RWPE1 (cell line): ENCODE results near the gene STK32B.

Experiments
- CTCF ChIA-PET: fragments of 350-600 bp; sonication (Branson Sonifier 250); formaldehyde crosslinking; extraction: SDS; loops from one replicate; lab custom pipeline; 2021; lab: Yijun Ruan, JAX
- POLR2A ChIA-PET: fragments of 400-600 bp; formaldehyde crosslinking; extraction: SDS; loops from one replicate; lab custom pipeline; 2020; ENCODE audit warnings: antibody characterized with exemption; ENCODE audit not compliant: low non-redundant PET; lab: Yijun Ruan, JAX
- DNase-seq: peaks from one replicate; pipeline ENCODE4 v3.0.0; 2012; ENCODE audit warnings: low spot score
- H3K27ac ChIP-seq: fragments of 450-650 bp; 2 replicates; pipeline ENCODE4 v1.5.1; 2017
- CTCF ChIP-seq: fragments of 450-650 bp; conservative IDR thresholded peaks from 2 replicates; pipeline ENCODE4 v1.5.1; 2017; ENCODE audit warnings: low read depth, mild to moderate bottlenecking

STK32B gene

GRCh38 chr4:5019274-5019673, 32.0 kb upstream of the STK32B start, which contains the start of gene CYTL1:
CYTL1 (minus strand) TSS chr4:5019458; CDS start chr4:5019445, 13 bp downstream.
- DNase-seq, result no peak
- ChIA-PET CTCF (no interaction called here), POLR2A (no interaction called here)
- TF ChIP-seq CTCF, result no peak
- H3K27ac ChIP-seq, result no peak within 1 kb of the TSS

GRCh38 chr4:5019796-5020195, 31.5 kb upstream of the STK32B start:
- no peak for TF ChIP-seq CTCF
- POLR2A ChIA-PET, result no interaction called here
- H3K27ac ChIP-seq, result no peak overlapping the region
- DNase-seq, result no peak
- CTCF ChIA-PET, result no interaction called here

- DNase-seq, result no peak
- ChIA-PET POLR2A (no interaction called here), CTCF (no interaction called here)
- no peak overlapping the region for H3K27ac ChIP-seq
- TF ChIP-seq CTCF, result no peak
These were observed 30.9 kb upstream of the STK32B start for GRCh38 chr4:5020341-5020740.

GRCh38 chr4:5021546-5021945, 29.7 kb upstream of the STK32B start:
- ChIA-PET CTCF (no interaction called here), POLR2A (no interaction called here)
- DNase-seq, result no peak
- no peak for TF ChIP-seq CTCF
- H3K27ac ChIP-seq, result no peak overlapping the region

GRCh38 chr4:5024673-5025072, 26.6 kb upstream of the STK32B start:
- no peak for TF ChIP-seq CTCF
- DNase-seq, result no peak
- H3K27ac ChIP-seq, result no peak overlapping the region
- CTCF ChIA-PET, result no interaction called here
- POLR2A ChIA-PET, result no interaction called here

- H3K27ac ChIP-seq, result no peak overlapping the region
- no peak for DNase-seq
- ChIA-PET CTCF (no interaction called here), POLR2A (no interaction called here)
- no peak for TF ChIP-seq CTCF
These were observed 24.9 kb upstream of the STK32B start for GRCh38 chr4:5026371-5026770.

- ChIA-PET CTCF (no interaction called here), POLR2A (no interaction called here)
- no peak overlapping the region for H3K27ac ChIP-seq
- DNase-seq, result no peak
- no peak for TF ChIP-seq CTCF
These were observed 23.9 kb upstream of the STK32B start for GRCh38 chr4:5027346-5027745.
